Mammary microvascular endothelial cell (primary cell): ENCODE results near the gene LAMB1. TPM values are rescaled to one million over a fixed set of nuclear protein-coding genes. Genes with fewer than 3 reads are reported as not detected.

Experiments
- total RNA-seq: library from RNA; depleted of rRNA; stranded (reverse); fragments of >200 nt; gene quantifications from 2 replicates; pipeline ENCODE4 v1.2.3, GENCODE V29; 2015

The LAMB1 gene
- total RNA-seq = 235 and 248 TPM in 2 replicates

GRCh38 chr7:108002726-108003598 lies at the start of gene LAMB1:
LAMB1 (minus strand) TSS chr7:108003161; CDS start chr7:108002885, 276 bp downstream.

DNA sequence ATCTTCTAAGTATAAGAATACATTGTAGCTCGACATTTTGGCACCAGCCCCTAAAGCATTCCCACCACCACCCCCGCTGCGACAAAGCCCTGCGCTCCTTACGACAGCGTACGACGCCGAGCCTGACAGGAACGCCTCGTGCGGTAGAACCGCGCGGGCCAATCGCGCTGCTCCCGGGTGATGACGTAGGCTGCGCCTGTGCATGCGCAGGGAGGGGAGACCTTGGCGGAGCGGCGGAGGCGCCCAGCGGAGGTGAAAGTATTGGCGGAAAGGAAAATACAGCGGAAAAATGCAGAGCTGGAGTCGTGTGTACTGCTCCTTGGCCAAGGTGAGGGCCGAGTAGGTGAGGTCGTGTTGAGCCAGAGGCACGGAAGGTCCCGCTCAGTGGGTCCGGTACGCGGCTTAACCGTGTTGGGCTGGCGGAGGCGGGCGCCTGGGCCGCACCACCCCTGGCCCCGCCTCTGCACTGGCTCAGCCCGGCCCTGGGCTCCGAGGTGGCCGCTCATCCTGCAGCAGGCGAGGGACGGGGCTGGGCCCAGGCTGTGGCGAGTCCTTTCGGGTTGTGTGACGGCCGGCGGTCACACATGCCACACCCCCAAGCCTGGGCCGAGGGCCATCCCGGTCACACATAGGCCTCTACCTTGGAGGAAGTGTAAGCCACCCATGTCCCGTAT lies 111.9 kb downstream of the LAMB1 start, which contains the start of gene DLD:
Gene DLD (plus strand): TSS at position 222 of the 674 bp plus-strand sequence. CDS start 68 bp downstream, at position 290.

Other genes with a start within 250 kb of the LAMB1 start
- not detected in 2 replicates for gene SLC26A3, start 199.9 kb downstream of the LAMB1 start, total RNA-seq
- gene DLD, start 112.0 kb downstream of the LAMB1 start, total RNA-seq = 71.9 and 74.7 TPM in 2 replicates
- gene LAMB4, start 127.2 kb upstream of the LAMB1 start, total RNA-seq = 0.10 and 0.13 TPM in 2 replicates